H7 (cell line): ENCODE measurements around the gene BRME1. TPM values are rescaled to one million over a fixed set of nuclear protein-coding genes. Genes with fewer than 3 reads are reported as not detected.
"Not testable (repeated sequence)": the region's sequence is repeated elsewhere in the genome, so short reads cannot be mapped to it uniquely, and the experiment has no call there.

Experiments used
- DNase-seq: peaks from one replicate; pipeline ENCODE4 v3.0.0; 2012
- H3K27me3 ChIP-seq: 2 replicates; pipeline ENCODE4 v1.6.0; 2011; ENCODE audit warnings: mild to moderate bottlenecking, low read length; ENCODE audit not compliant: control insufficient read depth, insufficient read depth
- H3K36me3 ChIP-seq: replicated peaks from 2 replicates; pipeline ENCODE4 v1.5.1; 2011; ENCODE audit warnings: low read length; ENCODE audit not compliant: control insufficient read depth, insufficient read depth
- H3K4me3 ChIP-seq: 2 replicates; pipeline ENCODE4 v1.5.1; 2011; ENCODE audit warnings: low read depth, mild to moderate bottlenecking, control low read depth, low read length, moderate library complexity; ENCODE audit not compliant: insufficient read depth
- total RNA-seq: library from RNA; depleted of rRNA; stranded (reverse); fragments of >200 nt; shearing (Covaris generic); gene quantifications from 2 replicates; pipeline ENCODE4 v1.2.3, GENCODE V29; 2014

Gene BRME1
- total RNA-seq, 1 experiment from 2014 or later = 4.1 TPM

DNA sequence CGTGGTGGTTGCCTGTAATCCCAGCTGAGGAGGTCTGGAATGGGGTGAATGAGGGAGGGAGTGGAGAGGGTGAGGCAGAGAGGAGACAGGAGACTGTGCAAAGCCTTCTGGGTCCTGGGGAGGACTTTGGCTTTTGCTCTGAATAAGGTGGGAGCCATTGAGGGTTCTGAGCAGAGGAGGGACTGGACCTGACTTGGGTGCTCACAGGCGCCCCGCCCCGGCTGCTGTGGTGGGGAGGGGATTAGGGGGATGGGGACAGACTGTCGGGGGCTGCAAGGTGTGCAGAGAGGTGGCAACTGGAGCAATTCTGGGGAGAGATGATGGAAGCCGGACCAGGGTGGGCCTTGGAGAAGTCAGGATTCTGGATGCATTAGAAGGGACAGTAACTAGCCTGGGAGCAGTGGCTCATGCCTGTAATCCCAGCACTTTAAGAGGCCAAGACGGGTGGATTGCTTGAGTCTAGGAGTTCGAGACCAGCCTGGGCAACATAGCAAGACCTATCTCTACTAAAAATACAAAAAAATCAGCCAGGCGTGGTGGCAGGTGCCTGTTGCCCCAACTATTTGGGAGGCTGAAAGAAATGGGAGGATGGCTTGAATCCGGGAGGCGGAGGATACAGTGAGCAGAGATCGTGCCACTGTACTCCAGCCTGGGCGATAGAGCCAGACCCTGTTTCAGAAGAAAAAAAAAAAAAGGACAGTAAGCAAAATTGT lies 45.1 kb downstream of the BRME1 start:
- no peaks in the 10 kb centered on the region for H3K36me3 ChIP-seq
- H3K27me3 ChIP-seq = peaks cover 18% of the 10 kb centered on the region
- peak; percentile 18 for DNase-seq
- H3K4me3 ChIP-seq = no peak overlapping the region

DNA sequence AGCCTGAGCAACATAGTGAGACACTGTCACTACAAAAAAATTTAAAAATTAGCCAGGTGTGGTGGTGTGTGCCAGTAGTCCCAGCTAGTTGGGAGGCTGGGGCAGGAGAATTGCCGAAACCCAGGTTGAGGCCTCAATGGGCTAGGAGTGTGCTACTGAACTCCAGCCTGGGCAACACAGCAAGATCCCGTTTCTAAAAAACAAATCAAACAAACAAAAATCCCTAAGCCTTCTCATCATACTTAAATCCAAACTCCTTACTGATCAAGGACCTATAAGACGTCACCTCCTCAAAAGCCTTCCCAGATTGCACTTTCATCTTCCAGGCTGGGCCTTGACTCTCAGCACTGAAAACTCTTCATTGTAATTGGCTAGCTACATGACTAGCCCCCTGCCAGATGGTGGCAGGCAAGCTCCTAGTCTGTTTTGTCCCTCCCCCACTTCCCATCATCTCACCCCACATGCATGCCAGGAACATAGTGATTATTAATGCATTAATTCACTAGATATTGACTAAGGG lies 46.5 kb downstream of the BRME1 start:
- Histone ChIP-seq H3K36me3 (no peaks in the 10 kb centered on the region), H3K27me3 (peaks cover 8% of the 10 kb centered on the region), H3K4me3 (no peak overlapping the region)
- peak; percentile 51 for DNase-seq

DNA sequence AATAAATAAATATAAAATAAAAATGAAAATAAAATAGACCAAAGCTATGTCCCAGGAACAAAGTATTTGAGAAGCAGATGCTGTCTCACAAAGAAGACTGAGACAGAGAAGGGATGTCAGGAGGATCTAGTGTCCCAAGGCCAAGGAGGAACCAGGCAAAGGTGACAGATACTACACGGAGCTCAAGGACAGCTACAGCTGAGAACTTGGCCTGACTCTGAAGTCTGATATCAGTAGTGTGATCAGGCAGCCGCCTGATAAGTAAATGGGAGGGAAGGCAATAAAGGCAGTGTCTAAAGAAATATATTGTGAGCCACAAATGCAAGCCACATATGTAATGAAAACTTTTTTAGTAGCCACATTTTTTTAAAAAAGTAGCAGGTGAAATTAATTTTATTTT lies 49.4 kb downstream of the BRME1 start:
- DNase-seq = no peak
- no peaks in the 10 kb centered on the region for H3K27me3 ChIP-seq
- H3K36me3 ChIP-seq = no peaks in the 10 kb centered on the region
- H3K4me3 ChIP-seq = no peak overlapping the region

DNA sequence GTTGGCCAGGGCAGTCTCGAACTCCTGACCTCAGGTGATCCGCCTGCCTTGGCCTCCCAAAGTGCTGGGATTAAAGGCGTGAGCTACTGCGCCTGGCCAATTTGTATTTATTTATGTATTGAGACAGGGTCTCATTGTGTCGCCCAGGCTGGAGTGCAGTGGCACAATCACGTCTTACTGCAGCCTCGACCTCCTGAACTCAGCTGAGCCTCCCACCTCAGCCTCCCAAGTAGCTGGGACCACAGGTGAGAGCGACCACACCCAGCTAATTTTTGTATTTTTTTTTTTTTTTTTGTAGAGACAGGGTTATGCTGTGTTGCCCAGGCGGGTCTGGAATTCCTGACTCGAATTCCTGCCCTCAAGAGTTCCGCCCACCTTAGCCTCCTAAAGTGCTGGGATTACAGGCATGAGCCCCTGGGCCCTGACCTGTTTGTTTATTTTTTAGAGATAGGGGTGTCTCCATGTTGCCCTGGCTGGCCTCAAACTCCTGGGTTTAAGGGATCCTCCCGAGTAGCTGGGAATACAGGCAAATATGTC lies 53.7 kb downstream of the BRME1 start:
- H3K27me3 ChIP-seq, H3K36me3 ChIP-seq, H3K4me3 ChIP-seq, DNase-seq: not testable (repeated sequence)

DNA sequence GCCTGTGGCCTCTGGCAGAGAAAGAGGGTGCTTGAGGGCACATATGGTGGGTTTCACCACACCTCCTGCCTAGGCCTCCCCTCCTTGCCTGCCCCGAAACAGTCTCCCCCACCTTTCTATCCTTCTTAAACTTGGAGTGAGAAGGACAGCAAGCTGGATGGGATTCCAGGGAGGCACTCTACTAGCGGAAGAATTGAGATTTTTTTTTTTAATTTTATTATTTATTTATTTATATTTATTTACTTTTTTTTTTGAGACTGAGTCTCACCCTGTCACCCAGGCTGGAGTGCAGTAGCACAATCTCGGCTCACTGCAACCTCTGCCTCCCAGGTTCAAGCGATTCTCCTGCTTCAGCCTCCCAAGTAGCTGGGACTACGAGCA lies 54.2 kb downstream of the BRME1 start:
- H3K36me3 ChIP-seq, H3K4me3 ChIP-seq, H3K27me3 ChIP-seq, DNase-seq: not testable (repeated sequence)

DNA sequence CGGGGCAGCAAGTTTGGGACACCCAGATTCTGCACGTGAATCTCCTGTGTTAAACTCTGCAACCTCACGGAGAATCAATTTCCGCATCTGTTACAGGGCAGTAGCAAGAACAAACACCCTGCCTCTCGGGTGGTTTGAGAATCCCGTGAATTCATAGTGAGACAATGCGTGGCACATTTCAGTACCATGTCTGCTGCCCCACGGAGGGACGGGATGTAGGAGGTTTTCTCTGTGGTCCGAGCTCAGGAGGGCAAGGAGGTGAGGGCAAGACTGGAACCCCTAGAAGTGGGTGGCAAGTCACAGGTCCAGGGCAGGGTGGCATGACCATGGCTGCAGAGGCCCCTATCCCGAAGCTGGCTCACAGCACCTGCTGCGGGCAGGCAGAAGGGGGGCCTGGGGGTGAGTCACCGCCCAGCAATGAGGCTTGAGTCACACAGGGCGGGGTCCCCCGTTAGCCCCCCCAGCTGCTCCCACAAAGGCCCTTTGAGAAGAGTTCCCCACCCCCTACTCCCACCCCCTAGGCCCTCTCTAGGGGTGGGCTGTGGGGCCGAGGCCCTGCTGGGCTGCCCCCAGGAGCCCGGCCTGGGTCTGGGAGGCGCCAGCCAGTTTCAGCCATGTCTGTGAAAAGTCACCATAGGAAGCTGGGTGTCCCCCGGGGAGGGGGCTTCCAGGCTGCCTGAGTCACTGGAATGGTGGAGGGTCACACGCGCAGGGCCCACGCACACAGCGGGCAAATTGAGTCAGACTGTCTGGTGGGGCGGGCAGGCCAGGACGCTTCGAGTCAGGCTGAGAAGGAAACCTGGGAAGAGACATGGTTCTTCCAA lies 54.8 kb downstream of the BRME1 start:
- no peaks in the 10 kb centered on the region for H3K27me3 ChIP-seq
- peak; percentile 80 for DNase-seq
- H3K36me3 ChIP-seq = no peaks in the 10 kb centered on the region
- peak overlapping the region; percentile 37 for H3K4me3 ChIP-seq

DNA sequence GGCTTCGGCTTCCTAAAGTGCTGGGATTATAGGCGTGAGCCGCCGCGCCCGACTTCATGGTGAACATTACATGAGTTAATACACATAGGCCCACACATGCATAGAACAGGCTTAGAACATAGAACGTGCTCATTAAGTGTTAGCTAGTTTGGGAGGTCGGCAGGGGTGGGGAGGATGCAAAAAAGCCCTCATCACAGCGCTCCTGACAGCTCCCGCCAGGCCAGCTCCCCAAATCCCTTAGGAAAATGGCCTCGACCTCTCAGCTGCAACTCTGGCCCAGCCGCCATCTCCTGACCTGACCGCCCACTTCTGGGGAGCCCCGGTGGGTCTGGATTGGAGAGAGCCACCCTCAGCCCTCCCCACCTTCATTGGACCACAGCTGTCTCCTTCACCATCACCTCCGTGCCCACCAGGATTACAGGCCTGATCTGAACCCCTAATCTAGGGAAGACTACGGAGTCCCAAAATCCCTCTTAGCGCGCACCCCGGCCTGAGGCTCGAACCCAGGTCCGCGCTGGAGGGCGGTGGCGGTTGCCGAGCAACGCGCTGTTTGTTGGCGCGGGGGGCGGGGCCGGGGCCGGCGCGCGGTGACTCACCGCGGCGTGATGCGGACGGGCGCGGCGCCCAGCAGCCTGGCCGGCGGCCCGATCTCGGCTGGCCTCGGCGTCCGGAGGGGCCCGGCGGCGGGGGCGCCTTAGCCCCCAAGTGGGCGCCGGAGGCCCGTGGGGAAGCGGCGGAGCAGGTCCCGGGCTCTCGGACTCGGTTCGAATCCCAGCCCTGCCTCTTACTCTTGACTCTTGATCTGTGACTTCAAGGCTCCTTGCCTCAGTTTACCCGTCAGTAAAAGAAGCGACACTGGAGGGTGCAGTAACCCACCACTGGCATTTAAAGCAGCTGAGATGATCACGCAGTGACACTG lies 55.7 kb downstream of the BRME1 start:
- Histone ChIP-seq H3K27me3 (no peaks in the 10 kb centered on the region), H3K4me3 (peak overlapping the region; percentile 37), H3K36me3 (no peaks in the 10 kb centered on the region)
- peak; percentile 94 for DNase-seq

DNA sequence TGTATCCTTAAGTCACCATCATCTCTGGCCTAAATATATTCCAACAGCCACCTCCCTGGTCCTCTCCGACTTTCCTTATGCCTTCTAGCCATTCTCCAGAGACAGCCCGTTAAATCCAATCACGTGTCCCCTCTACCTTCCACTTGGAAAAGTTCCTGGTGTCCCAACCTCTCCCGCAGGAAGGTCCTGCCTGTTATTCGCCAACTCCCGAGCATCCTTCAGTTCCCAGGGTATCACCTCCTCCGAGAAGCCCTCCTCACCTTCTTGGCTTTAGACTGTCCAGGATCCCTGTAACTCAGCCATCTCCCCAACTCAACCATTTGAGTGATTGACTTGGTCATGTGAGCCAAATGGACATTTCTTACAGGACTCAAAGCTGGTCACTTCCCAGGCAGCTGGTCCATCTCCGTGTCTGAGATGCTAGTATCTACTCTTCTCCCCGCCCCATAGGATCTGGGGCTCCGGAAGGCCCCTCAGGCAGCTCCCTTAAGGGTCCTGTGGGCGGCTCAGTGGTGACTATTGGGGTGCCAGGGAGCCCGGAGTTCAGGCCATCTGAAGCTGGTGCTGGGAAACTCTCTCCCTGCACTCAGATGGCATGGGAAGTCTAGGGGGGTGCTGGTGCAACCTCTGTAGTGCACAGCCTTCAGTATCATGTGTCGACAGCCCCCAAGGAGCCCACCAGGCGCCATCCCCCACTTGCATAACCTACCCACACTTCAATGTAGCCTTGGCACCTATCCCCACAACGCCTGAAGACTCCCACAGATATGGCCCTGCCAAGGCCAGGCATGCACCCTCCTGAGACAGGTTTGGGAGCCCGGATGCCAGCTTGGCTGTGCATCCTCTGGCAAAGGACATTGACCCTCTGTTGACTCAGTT lies 56.9 kb downstream of the BRME1 start:
- DNase-seq = peak; percentile 33
- Histone ChIP-seq H3K27me3 (no peaks in the 10 kb centered on the region), H3K4me3 (no peak overlapping the region), H3K36me3 (no peaks in the 10 kb centered on the region)

DNA sequence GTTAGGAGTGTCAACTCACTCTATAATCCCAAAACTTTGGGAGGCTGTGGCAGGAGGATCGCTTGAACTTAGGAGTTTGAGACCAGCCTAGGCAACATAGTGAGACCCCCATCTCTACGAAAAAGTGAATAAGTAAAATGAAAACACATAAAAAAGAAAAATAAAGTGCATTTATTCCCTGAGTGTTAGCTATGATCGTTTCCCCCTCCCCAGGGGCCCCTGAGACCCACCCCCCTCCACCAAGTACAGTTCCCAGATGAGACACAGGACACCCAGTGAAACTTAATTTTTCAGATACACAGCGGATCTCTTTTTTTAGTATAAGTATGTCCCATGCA lies 57.6 kb downstream of the BRME1 start:
- peak; percentile 30 for DNase-seq
- H3K36me3 ChIP-seq = no peaks in the 10 kb centered on the region
- no peaks in the 10 kb centered on the region for H3K27me3 ChIP-seq
- no peak overlapping the region for H3K4me3 ChIP-seq

DNA sequence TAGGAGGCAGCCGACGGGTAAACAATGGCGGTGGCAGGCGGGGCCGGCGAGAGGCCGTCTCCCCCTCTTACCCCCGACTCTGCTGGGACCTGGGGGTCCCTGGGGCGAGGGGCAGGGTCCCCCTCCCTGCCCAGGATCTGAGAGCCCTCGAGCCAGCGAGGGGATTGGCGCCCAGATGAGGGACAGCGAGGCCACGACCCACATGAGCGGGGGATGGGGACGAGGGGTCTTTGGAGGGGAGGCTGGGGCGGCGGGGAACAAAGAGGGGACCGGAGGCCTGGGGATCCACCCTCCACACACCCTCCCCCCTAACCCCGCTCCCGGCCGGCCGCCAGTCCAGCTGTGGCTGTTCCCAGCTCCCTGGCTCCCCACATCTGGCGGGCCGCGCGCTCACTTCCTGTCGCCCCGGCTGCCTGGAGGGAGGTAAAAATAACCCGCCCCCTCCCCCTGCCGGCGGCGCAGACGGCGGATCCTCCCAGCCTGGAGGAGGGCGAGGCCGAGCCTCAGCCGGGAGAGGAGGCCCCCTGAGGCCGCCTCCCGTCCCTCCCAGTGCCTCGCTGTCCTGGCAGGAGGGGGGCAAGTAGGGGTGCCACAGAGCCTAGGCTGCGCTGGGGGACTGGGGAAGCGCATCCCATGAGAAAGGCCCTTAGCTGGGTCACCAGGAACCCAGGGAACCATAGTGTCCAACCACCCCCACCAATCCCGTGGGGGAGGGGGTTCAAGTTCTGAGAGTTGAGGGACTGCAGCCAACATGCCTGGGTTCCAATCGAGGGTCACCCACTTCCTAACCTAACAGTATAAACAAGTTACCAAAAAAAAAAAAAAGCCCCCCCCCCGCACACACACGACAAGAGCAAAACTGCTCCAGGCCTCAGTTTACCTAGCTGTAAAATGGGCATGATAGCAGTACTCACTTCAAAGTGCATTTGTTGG lies 58.2 kb downstream of the BRME1 start:
- peak overlapping the region; percentile 61 for H3K4me3 ChIP-seq
- no peaks in the 10 kb centered on the region for H3K27me3 ChIP-seq
- H3K36me3 ChIP-seq = no peaks in the 10 kb centered on the region
- peak; percentile 97 for DNase-seq

DNA sequence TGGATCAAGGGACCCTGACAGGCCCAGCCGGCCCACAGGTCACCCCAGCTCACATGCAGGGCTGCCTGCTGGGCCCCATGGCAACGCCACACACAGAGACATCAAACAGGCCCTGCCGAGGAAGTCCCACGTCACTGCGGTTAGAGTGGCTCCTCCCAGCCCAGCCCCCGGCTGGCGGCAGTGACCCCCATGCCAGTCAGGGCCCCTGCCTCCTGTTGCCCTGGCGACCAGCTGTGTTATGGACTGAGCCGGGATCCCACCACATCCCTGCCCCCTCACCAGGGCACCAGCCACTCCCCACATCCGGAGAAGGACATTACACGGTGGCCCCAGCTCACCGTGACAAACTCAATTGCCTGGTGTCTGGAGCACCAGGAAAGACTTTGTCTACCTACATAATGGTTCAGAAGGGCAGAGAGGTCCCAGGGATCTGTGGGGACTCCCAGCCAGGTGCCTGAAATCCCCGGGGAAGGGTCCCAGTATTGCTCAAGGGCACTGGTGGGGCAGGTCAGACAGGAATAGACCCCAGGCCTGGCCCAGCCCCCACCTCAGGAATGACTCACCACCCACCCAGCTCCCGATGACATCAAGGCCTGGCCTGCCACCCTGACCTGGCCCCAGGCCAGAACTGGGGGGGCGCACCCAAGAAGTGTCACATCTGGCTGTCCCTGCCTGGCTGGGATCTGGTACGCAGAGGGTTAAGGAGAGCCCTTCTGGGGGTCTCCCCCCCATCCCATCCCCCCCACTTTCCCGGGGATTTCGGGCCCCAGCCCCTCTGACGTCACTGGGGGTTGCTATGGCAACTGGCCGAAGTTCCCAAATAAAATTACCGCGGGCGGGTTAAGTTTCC lies 59.1 kb downstream of the BRME1 start:
- peak overlapping the region; percentile 61 for H3K4me3 ChIP-seq
- no peaks in the 10 kb centered on the region for H3K36me3 ChIP-seq
- DNase-seq = peak; percentile 98
- no peaks in the 10 kb centered on the region for H3K27me3 ChIP-seq

DNA sequence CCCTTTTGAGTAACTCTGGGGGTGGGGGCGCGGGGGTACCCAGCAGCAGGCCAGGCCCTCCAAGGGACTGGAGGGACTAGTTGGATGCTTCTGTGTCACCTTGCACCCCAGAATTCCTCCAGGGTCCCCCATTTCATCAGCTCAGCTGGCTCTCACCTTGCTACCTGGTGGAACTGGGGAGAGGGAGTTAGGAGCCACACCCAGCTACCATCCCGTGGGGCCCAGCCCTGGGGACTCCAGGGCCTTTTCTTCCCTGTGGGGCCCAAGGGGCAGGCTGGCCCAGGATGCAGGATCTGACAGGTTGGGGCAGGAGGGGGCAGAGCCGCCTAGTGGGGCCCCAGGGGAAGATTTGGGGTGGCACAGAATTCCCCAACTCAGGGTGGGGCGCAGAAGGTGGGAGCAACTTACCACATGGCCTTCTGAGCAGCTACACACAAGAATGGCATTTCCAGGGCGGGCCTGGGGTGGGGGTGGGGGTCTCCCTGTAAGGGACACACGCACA lies 61.7 kb downstream of the BRME1 start:
- peak; percentile 58 for DNase-seq
- H3K36me3 ChIP-seq = no peaks in the 10 kb centered on the region
- H3K27me3 ChIP-seq = no peaks in the 10 kb centered on the region
- H3K4me3 ChIP-seq = no peak overlapping the region
